Ishikawa (cell line): ENCODE measurements around the gene CCDC61.

Source experiments
- CEBPB ChIP-seq: IDR thresholded peaks from 2 replicates; pipeline ENCODE4 v1.6.1; 2012
- CREB1 ChIP-seq: IDR thresholded peaks from 2 replicates; pipeline ENCODE4 v1.6.1; 2012; ENCODE audit warnings: low read depth
- EP300 ChIP-seq: IDR thresholded peaks from 2 replicates; pipeline ENCODE4 v1.6.1; 2012; ENCODE audit warnings: borderline replicate concordance
- MAX ChIP-seq: IDR thresholded peaks from 2 replicates; pipeline ENCODE4 v1.6.1; 2012
- NFIC ChIP-seq: IDR thresholded peaks from 2 replicates; pipeline ENCODE4 v1.6.1; 2012
- RAD21 ChIP-seq: IDR thresholded peaks from 2 replicates; pipeline ENCODE4 v1.6.1; 2012; ENCODE audit warnings: low read depth
- TAF1 ChIP-seq: IDR thresholded peaks from 2 replicates; pipeline ENCODE4 v1.6.1; 2012; ENCODE audit warnings: low read depth, mild to moderate bottlenecking
- YY1 ChIP-seq: IDR thresholded peaks from 2 replicates; pipeline ENCODE4 v1.6.1; 2012; ENCODE audit warnings: low read depth
- ZBTB7A ChIP-seq: IDR thresholded peaks from 2 replicates; pipeline ENCODE4 v1.6.1; 2012; ENCODE audit warnings: low read depth
- TF ChIP-seq, protein P1 (sequence below): IDR thresholded peaks from 2 replicates; pipeline ENCODE4 v1.6.1; 2012; ENCODE audit warnings: low read depth, mild to moderate bottlenecking

DNA sequence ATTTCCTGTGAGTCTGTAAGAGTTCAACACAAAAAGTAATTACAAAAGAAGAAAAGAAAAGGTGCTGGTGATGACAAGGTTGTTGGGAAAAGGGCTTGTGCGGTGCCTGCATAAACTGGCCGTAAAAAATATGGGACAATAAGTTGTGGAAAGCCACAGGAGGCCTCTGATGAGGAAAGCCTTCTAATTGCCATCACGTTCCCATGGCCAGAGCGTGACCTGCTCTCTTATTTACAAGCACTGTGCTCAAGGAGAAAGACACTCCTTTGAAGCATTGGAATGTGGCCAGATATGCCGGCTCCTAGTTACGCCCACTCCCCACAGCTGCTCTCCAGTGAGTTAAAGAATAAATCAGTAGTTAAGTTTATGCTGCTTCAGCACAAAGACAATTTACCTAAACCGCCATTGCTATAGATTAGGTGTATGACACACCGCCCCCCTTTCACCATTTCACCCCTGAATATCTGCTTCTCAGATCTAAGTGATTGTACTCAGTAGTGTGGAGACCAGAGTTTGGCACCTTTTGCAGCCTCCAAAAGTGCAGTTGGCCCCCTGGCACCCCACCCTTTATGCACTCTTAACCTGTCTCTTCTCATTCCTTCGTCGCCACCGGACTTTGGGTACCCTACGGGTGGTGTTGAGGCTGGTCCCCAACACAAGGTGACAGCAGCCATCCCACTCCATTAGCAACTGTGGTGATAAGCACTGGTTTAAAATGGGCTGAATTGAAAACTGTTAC, 35.7 kb downstream of the CCDC61 start:
- TF ChIP-seq YY1 (no peak), TAF1 (no peak), CREB1 (no peak), CEBPB (no peak), EP300 (no peak), ZBTB7A (no peak), MAX (no peak), NFIC (no peak), RAD21 (no peak)
- TF ChIP-seq, protein P1, sequence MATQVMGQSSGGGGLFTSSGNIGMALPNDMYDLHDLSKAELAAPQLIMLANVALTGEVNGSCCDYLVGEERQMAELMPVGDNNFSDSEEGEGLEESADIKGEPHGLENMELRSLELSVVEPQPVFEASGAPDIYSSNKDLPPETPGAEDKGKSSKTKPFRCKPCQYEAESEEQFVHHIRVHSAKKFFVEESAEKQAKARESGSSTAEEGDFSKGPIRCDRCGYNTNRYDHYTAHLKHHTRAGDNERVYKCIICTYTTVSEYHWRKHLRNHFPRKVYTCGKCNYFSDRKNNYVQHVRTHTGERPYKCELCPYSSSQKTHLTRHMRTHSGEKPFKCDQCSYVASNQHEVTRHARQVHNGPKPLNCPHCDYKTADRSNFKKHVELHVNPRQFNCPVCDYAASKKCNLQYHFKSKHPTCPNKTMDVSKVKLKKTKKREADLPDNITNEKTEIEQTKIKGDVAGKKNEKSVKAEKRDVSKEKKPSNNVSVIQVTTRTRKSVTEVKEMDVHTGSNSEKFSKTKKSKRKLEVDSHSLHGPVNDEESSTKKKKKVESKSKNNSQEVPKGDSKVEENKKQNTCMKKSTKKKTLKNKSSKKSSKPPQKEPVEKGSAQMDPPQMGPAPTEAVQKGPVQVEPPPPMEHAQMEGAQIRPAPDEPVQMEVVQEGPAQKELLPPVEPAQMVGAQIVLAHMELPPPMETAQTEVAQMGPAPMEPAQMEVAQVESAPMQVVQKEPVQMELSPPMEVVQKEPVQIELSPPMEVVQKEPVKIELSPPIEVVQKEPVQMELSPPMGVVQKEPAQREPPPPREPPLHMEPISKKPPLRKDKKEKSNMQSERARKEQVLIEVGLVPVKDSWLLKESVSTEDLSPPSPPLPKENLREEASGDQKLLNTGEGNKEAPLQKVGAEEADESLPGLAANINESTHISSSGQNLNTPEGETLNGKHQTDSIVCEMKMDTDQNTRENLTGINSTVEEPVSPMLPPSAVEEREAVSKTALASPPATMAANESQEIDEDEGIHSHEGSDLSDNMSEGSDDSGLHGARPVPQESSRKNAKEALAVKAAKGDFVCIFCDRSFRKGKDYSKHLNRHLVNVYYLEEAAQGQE: no peak
